Measurements from ENCODE around the gene FYTTD1. TPM values are rescaled to one million over a fixed set of nuclear protein-coding genes. Genes with fewer than 3 reads are reported as not detected.
A peak's percentile ranks its signal among the peaks of the same experiment; 100 is the strongest.

FYTTD1 gene
- total RNA-seq, 1 donor from 2014 or later = 24.5 TPM

GRCh38 chr3:197736491-197737318 is 13.0 kb upstream of the FYTTD1 start, which contains the start of gene RUBCN:
TSS of gene RUBCN (minus strand) at chr3:197736904. CDS start at chr3:197736719, 185 bp downstream.
- peak; percentile 82 for DNase-seq (ENCODE audit: low read depth)
- no peak for TF ChIP-seq CTCF (IDR thresholded peaks at IDR 0.05; ENCODE audit: insufficient read depth, low read length, poor library complexity, severe bottlenecking)
- Histone ChIP-seq H3K36me3 (ENCODE audit: control insufficient read depth, insufficient read depth, low read length) (no peaks in the 10 kb centered on the region), H3K27me3 (ENCODE audit: control insufficient read depth, insufficient read depth, low read length) (no peaks in the 10 kb centered on the region), H3K4me3 (ENCODE audit: low read depth, low read length) (peak within 1 kb of the TSS; percentile 93)

DNA sequence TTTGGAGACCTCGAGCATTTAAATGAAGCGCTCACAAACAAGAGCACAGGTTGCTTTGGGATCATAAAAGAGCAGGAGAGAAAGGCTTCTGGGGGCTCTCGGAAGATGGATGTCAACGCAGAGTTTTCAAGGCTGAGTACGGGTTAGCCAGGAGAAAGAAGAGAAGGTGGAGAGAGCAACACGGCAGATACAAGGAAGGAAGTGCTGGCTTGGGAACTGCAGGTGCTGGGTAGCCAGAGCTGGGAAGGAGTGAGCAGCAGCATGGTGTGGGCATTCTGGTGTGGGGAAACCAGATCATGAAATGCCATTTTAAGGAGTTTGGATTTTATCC is 12.4 kb upstream of the FYTTD1 start:
- Histone ChIP-seq H3K36me3 (ENCODE audit: control insufficient read depth, insufficient read depth, low read length) (no peaks in the 10 kb centered on the region), H3K4me3 (ENCODE audit: low read depth, low read length) (peak overlapping the region; percentile 93), H3K27me3 (ENCODE audit: control insufficient read depth, insufficient read depth, low read length) (no peaks in the 10 kb centered on the region)
- no peak for TF ChIP-seq CTCF (IDR thresholded peaks at IDR 0.05; ENCODE audit: insufficient read depth, low read length, poor library complexity, severe bottlenecking)
- DNase-seq (ENCODE audit: low read depth) = no peak

DNA sequence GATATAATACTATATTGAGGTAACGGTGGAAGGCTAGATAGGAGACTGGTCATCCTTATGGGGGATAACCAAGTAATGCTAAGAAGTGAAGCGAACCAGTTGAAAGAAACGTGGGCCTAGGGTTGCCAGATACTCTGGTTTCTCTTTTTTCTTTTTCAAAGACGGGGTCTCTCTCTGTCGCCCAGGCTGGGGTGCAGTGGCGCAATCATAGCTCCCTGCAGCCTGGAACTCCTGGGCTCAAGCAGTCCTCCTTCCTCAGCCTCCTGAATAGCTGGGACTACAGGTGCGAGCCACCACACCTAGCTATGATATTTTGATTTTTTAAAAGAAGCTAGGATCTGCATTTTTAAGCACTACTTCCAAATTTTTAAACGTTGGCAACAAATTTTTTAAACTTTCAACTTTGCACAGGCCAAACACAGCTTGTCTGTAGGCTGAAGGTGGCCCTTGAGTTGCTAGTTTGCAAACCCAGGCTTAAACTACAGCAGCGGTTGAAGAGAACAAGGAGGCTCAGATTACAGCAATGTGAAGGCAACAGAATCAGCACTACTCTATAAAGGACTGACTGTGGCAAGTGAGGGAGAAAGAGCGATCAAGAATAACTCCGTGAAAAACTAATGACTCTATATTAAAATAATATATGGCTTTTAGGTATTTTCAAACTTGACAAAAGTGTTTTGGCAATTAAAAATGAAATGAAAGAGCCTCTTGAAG is 11.8 kb upstream of the FYTTD1 start:
- DNase-seq (ENCODE audit: low read depth) = no peak
- TF ChIP-seq CTCF (IDR thresholded peaks at IDR 0.05; ENCODE audit: insufficient read depth, low read length, poor library complexity, severe bottlenecking) = no peak
- no peaks in the 10 kb centered on the region for H3K36me3 ChIP-seq (ENCODE audit: control insufficient read depth, insufficient read depth, low read length)
- H3K27me3 ChIP-seq (ENCODE audit: control insufficient read depth, insufficient read depth, low read length) = no peaks in the 10 kb centered on the region
- H3K4me3 ChIP-seq (ENCODE audit: low read depth, low read length) = peak overlapping the region; percentile 93

GRCh38 chr3:197742787-197743186 is 6.9 kb upstream of the FYTTD1 start:
- no peak for DNase-seq (ENCODE audit: low read depth)
- Histone ChIP-seq H3K36me3 (ENCODE audit: control insufficient read depth, insufficient read depth, low read length) (no peaks in the 10 kb centered on the region), H3K4me3 (ENCODE audit: low read depth, low read length) (no peak overlapping the region), H3K27me3 (ENCODE audit: control insufficient read depth, insufficient read depth, low read length) (no peaks in the 10 kb centered on the region)
- no peak for TF ChIP-seq CTCF (IDR thresholded peaks at IDR 0.05; ENCODE audit: insufficient read depth, low read length, poor library complexity, severe bottlenecking)

- no peak for TF ChIP-seq CTCF (IDR thresholded peaks at IDR 0.05; ENCODE audit: insufficient read depth, low read length, poor library complexity, severe bottlenecking)
- H3K27me3 ChIP-seq (ENCODE audit: control insufficient read depth, insufficient read depth, low read length) = no peaks in the 10 kb centered on the region
- no peaks in the 10 kb centered on the region for H3K36me3 ChIP-seq (ENCODE audit: control insufficient read depth, insufficient read depth, low read length)
- no peak for DNase-seq (ENCODE audit: low read depth)
- no peak overlapping the region for H3K4me3 ChIP-seq (ENCODE audit: low read depth, low read length)
Observed at GRCh38 chr3:197746209-197746608, 3.5 kb upstream of the FYTTD1 start.
